IMR-90 (cell line): Measurements from ENCODE around the gene ZBTB11. TPM values are rescaled to one million over a fixed set of nuclear protein-coding genes. Genes with fewer than 3 reads are reported as not detected.

ENCODE experiments used
- ATAC-seq: fragments of 200-7000 bp; cut with Tn5 transposase; 2 replicates; pipeline ENCODE4 v1.9.1; 2020; ENCODE audit warnings: low read depth, mild to moderate bottlenecking, moderate library complexity
- BruUV-seq: library from RNA; stranded (reverse); fragments of 400-500 nt; replicated peaks from 2 replicates; lab custom pipeline; 2021; lab: Mats Ljungman, UMichigan
- CTCF ChIA-PET: fragments of 300-600 bp; formaldehyde crosslinking; extraction: SDS; loops from one replicate; lab custom pipeline; 2021; ENCODE audit warnings: antibody characterized with exemption; lab: Yijun Ruan, JAX
- POLR2A ChIA-PET: fragments of 300-600 bp; sonication (Branson Sonifier 250); formaldehyde crosslinking; loops from one replicate; lab custom pipeline; 2022; ENCODE audit warnings: antibody characterized with exemption; ENCODE audit not compliant: unreplicated experiment; lab: Charles Lee
- DNase-seq: peaks from one replicate; pipeline ENCODE4 v3.0.0; 2013
- H2AFZ ChIP-seq: replicated peaks from 2 replicates; pipeline ENCODE3; 2013; ENCODE audit warnings: low read length, mild to moderate bottlenecking; ENCODE audit not compliant: poor library complexity
- H2AK5ac ChIP-seq: 2 replicates; pipeline ENCODE4 v1.6.1; 2013; ENCODE audit warnings: low read depth, low read length, inconsistent platforms
- H2AK9ac ChIP-seq: replicated peaks from 2 replicates; pipeline ENCODE3; 2013; ENCODE audit warnings: mild to moderate bottlenecking, low read depth, low read length, moderate library complexity; ENCODE audit not compliant: poor library complexity
- H2BK120ac ChIP-seq: 2 replicates; pipeline ENCODE4 v1.6.1; 2013; ENCODE audit warnings: low read depth, low read length, inconsistent platforms
- H2BK15ac ChIP-seq: 3 replicates; pipeline ENCODE4 v1.6.1; 2013; ENCODE audit warnings: low read depth, low read length, inconsistent platforms
- H2BK20ac ChIP-seq: 2 replicates; pipeline ENCODE4 v1.6.1; 2013; ENCODE audit warnings: low read depth, mild to moderate bottlenecking, inconsistent platforms, low read length, moderate library complexity
- H2BK5ac ChIP-seq: 2 replicates; pipeline ENCODE4 v1.6.1; 2013; ENCODE audit warnings: mild to moderate bottlenecking, low read depth, low read length, inconsistent platforms; ENCODE audit not compliant: poor library complexity, severe bottlenecking
- H3K14ac ChIP-seq: replicated peaks from 2 replicates; pipeline ENCODE4 v1.6.1; 2013; ENCODE audit warnings: low read depth, low read length, inconsistent platforms
- H3K18ac ChIP-seq: 2 replicates; pipeline ENCODE4 v1.6.1; 2013; ENCODE audit warnings: low read depth, low read length, control low read depth
- H3K23ac ChIP-seq: 2 replicates; pipeline ENCODE4 v1.6.1; 2013; ENCODE audit warnings: low read depth, low read length, inconsistent platforms
- H3K27ac ChIP-seq: 2 replicates; pipeline ENCODE4 v1.5.1; 2013; ENCODE audit warnings: mild to moderate bottlenecking, control low read depth, low read length; ENCODE audit not compliant: insufficient read depth
- H3K27me3 ChIP-seq: 2 replicates; pipeline ENCODE4 v1.6.1; 2013; ENCODE audit warnings: low read length; ENCODE audit not compliant: control insufficient read depth, insufficient read depth
- H3K36me3 ChIP-seq: 2 replicates; pipeline ENCODE4 v1.6.1; 2013; ENCODE audit warnings: low read length, mixed read lengths; ENCODE audit not compliant: control insufficient read depth, insufficient read depth
- H3K4ac ChIP-seq: 2 replicates; pipeline ENCODE4 v1.6.1; 2013; ENCODE audit warnings: low read depth, low read length, inconsistent platforms
- H3K4me1 ChIP-seq: 2 replicates; pipeline ENCODE4 v1.6.1; 2013; ENCODE audit warnings: low read length, mixed read lengths; ENCODE audit not compliant: control insufficient read depth, insufficient read depth
- H3K4me2 ChIP-seq: 2 replicates; pipeline ENCODE4 v1.6.1; 2013; ENCODE audit warnings: low read depth, mild to moderate bottlenecking, control low read depth, low read length, moderate library complexity
- H3K4me3 ChIP-seq: 2 replicates; pipeline ENCODE4 v1.5.1; 2013; ENCODE audit warnings: low read depth, mild to moderate bottlenecking, control low read depth, low read length, moderate library complexity; ENCODE audit not compliant: insufficient read depth
- H3K56ac ChIP-seq: 2 replicates; pipeline ENCODE4 v1.6.1; 2013; ENCODE audit warnings: low read length, inconsistent platforms; ENCODE audit not compliant: insufficient read depth; ENCODE audit errors: extremely low read depth
- H3K79me1 ChIP-seq, 2 experiments: 2 replicates each; pipeline ENCODE4 v1.6.1; 2013; ENCODE audit warnings: low read length in 2 of 2, inconsistent platforms in 1 of 2, low read depth in 1 of 2
- H3K9ac ChIP-seq: 2 replicates; pipeline ENCODE4 v1.6.1; 2013; ENCODE audit warnings: low read depth, low read length, control low read depth
- H3K9me1 ChIP-seq: 2 replicates; pipeline ENCODE4 v1.6.1; 2013; ENCODE audit warnings: low read length, inconsistent platforms; ENCODE audit not compliant: insufficient read depth
- H3K9me3 ChIP-seq: 2 replicates; pipeline ENCODE4 v1.6.1; 2013; ENCODE audit warnings: low read length; ENCODE audit not compliant: control insufficient read depth, insufficient read depth
- H4K20me1 ChIP-seq: 2 replicates; pipeline ENCODE4 v1.6.1; 2013; ENCODE audit warnings: low read length, inconsistent platforms; ENCODE audit not compliant: insufficient read depth
- H4K5ac ChIP-seq: 2 replicates; pipeline ENCODE4 v1.6.1; 2013; ENCODE audit warnings: mild to moderate bottlenecking, low read depth, low read length, control low read depth
- H4K8ac ChIP-seq, 2 experiments: 2 replicates each; pipeline ENCODE4 v1.6.1; 2013; ENCODE audit warnings: low read depth in 2 of 2, low read length in 2 of 2, control low read depth in 1 of 2, inconsistent platforms in 1 of 2
- H4K91ac ChIP-seq: 2 replicates; pipeline ENCODE4 v1.6.1; 2013; ENCODE audit warnings: low read depth, low read length, inconsistent platforms; ENCODE audit not compliant: insufficient read depth
- BHLHE40 ChIP-seq: fragments of 150-350 bp; IDR thresholded peaks from 2 replicates; pipeline ENCODE4 v1.6.1; 2016; ENCODE audit warnings: mild to moderate bottlenecking, low read depth, low read length
- MAFK ChIP-seq: IDR thresholded peaks from 2 replicates; pipeline ENCODE4 v1.6.1; 2012; ENCODE audit warnings: low read depth, low read length, improper control_type of control experiment
- MAZ ChIP-seq: IDR thresholded peaks from 2 replicates; pipeline ENCODE4 v1.6.1; 2012; ENCODE audit warnings: low read depth, mild to moderate bottlenecking, low read length, improper control_type of control experiment, moderate library complexity, borderline replicate concordance
- MXI1 ChIP-seq: IDR thresholded peaks from 2 replicates; pipeline ENCODE4 v1.6.1; 2012; ENCODE audit warnings: low read depth, mild to moderate bottlenecking, low read length, moderate library complexity, borderline replicate concordance
- NFE2L2 ChIP-seq: fragments of 150-350 bp; IDR thresholded peaks from 2 replicates; pipeline ENCODE4 v1.6.1; 2016; ENCODE audit warnings: low read depth, mild to moderate bottlenecking, low read length
- POLR2A ChIP-seq: IDR thresholded peaks from 2 replicates; pipeline ENCODE4 v1.6.1; 2012; ENCODE audit warnings: mild to moderate bottlenecking, low read depth, low read length
- RAD21 ChIP-seq: IDR thresholded peaks from 2 replicates; pipeline ENCODE4 v1.6.1; 2012; ENCODE audit warnings: low read length, improper control_type of control experiment
- RCOR1 ChIP-seq: IDR thresholded peaks from 2 replicates; pipeline ENCODE4 v1.6.1; 2012; ENCODE audit warnings: mild to moderate bottlenecking, low read length, improper control_type of control experiment; ENCODE audit not compliant: insufficient replicate concordance
- WGBS, 2 experiments: methylation state at CpG; one replicate each; pipeline versions ENCODE4 v1.1.5 to v1.1.7; 2013; ENCODE audit warnings: missing lambda C conversion rate in 2 of 2; ENCODE audit not compliant: insufficient read length in 1 of 2; ENCODE audit errors: extremely low coverage in 2 of 2; 5-methylcytosine and 5-hydroxymethylcytosine counted together
- dilution Hi-C: fragments of 300-500 bp; cut with HindIII; formaldehyde crosslinking; loops from one replicate; pipeline ENCODE4 v1.14.3; 2018; ENCODE audit warnings: low sequenced_read_pairs; ENCODE audit not compliant: unreplicated experiment
- in situ Hi-C: fragments of 300-500 bp; cut with MboI; formaldehyde crosslinking; loops from 3 replicates; pipeline ENCODE4 v1.14.3; 2019; ENCODE audit warnings: low sequenced_read_pairs, inconsistent platforms, mixed read lengths
- intact Hi-C: fragments of 100-400 bp; cut with micrococcal nuclease; formaldehyde crosslinking; loops from 2 replicates; pipeline ENCODE4 v1.10.0; 2022
- polyA plus RNA-seq, 3 experiments: library from polyadenylated mRNA; depleted of rRNA; stranded (reverse); fragments of >200 nt; gene quantifications; 2 replicates each; pipeline ENCODE4 v1.2.3, GENCODE V29; 2012; ENCODE audit warnings: low replicate concordance in 1 of 3
- total RNA-seq: library from RNA; depleted of rRNA; stranded (reverse); fragments of >200 nt; gene quantifications from 2 replicates; pipeline ENCODE4 v1.2.3, GENCODE V29; 2012
- TF ChIP-seq, protein P1 (sequence below): conservative IDR thresholded peaks from 2 replicates; pipeline ENCODE4 v1.5.1; 2012; ENCODE audit warnings: mild to moderate bottlenecking, low read depth, low read length, improper control_type of control experiment

Gene ZBTB11
- total and polyA plus RNA-seq, 2 of the 4 experiments (the other 2 are of a cell fraction), result 6.0 to 17.2 TPM

DNA sequence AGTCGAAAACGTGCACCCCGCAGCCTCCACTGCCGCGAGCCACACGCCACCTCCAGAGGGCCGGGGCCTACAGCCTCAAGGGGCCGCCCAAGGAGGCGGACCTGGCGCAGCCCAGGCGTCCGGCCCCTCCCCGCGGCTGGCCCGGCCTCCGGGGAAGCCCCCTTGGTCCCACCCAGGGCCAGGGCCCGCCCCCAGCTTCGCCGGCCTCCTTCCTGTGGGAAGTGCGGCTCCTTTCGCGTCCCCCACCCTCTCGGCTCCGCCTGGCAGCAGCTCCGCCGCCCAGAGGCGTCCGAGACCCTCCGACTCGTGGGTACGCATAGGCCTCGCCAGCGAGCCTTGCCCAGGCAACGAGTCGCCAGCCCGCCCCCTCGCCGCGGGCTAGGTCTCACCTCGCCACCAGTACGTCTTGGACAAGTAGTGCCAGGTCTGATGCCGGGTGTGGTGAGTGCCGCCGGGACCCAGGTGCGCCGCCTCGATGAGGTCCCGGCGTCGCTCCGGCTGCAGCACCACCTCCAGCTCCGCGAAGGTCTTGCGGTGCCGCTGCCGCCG, 642 bp downstream of the ZBTB11 start:
- H3K4me1 ChIP-seq, result peaks cover 4% of the 10 kb centered on the region
- H2BK120ac ChIP-seq, result peak overlapping the region; percentile 49; the same call in 1 of the 2 replicates
- ChIA-PET POLR2A (interaction anchor here (0.6 kb wide), 1 partner anchor 350 kb away, joined by 4 read pairs; no protein-coding TSS in a partner anchor), CTCF (interaction anchor here (1.0 to 1.9 kb wide), 3 partner anchors 10 to 30 kb away, joined by 4 to 7 read pairs (median 7); partner anchors contain the start of gene RPL24)
- peak overlapping the region; percentile 99 for H2AK9ac ChIP-seq
- peak overlapping the region; percentile 92 for H3K23ac ChIP-seq
- H4K20me1 ChIP-seq, result peaks cover 24% of the 10 kb centered on the region
- H3K9ac ChIP-seq, result peak overlapping the region; percentile 91
- peak overlapping the region; percentile 20; the same call in 1 of the 2 replicates for H3K18ac ChIP-seq
- no peak overlapping the region for H2BK15ac ChIP-seq
- no peaks in the 10 kb centered on the region for H3K27me3 ChIP-seq
- no peaks in the 10 kb centered on the region for H3K9me3 ChIP-seq
- peak overlapping the region; percentile 52; the same call in 1 of the 2 replicates for H4K5ac ChIP-seq
- TF ChIP-seq RCOR1 (no peak), NFE2L2 (no peak), RAD21 (no peak), BHLHE40 (peak; percentile 96), MXI1 (peak; percentile 81), MAFK (no peak; the same call in 1 of the 2 replicates), POLR2A (peak; percentile 34), MAZ (peak; percentile 69; the same call in 1 of the 2 replicates)
- TF ChIP-seq, protein P1, sequence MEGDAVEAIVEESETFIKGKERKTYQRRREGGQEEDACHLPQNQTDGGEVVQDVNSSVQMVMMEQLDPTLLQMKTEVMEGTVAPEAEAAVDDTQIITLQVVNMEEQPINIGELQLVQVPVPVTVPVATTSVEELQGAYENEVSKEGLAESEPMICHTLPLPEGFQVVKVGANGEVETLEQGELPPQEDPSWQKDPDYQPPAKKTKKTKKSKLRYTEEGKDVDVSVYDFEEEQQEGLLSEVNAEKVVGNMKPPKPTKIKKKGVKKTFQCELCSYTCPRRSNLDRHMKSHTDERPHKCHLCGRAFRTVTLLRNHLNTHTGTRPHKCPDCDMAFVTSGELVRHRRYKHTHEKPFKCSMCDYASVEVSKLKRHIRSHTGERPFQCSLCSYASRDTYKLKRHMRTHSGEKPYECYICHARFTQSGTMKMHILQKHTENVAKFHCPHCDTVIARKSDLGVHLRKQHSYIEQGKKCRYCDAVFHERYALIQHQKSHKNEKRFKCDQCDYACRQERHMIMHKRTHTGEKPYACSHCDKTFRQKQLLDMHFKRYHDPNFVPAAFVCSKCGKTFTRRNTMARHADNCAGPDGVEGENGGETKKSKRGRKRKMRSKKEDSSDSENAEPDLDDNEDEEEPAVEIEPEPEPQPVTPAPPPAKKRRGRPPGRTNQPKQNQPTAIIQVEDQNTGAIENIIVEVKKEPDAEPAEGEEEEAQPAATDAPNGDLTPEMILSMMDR, result no peak
- intact Hi-C loops, result loop anchor here (10.0 kb wide), 1 partner anchor 1601 kb away; no protein-coding TSS in a partner anchor
- H4K91ac ChIP-seq, result peak overlapping the region; percentile 49
- peak overlapping the region; percentile 91 for H3K4ac ChIP-seq
- H2AFZ ChIP-seq, result peak overlapping the region; percentile 100
- DNase-seq (peak; percentile 96), ATAC-seq (peak; percentile 91)
- H3K4me3 ChIP-seq, result peak overlapping the region; percentile 94
- BruUV-seq, result no TSS peak
- peak overlapping the region; percentile 85 for H3K14ac ChIP-seq
- H3K4me2 ChIP-seq, result peak overlapping the region; percentile 56; the same call in 1 of the 2 replicates
- 0 out of 2 replicates have a peak, but pooled peaks cover 2% of the 10 kb centered on the region for H3K9me1 ChIP-seq
- peak overlapping the region; percentile 82 for H2BK5ac ChIP-seq
- peak overlapping the region; percentile 78 for H2AK5ac ChIP-seq
- H3K36me3 ChIP-seq, result peaks cover 8% of the 10 kb centered on the region
- peak overlapping the region; percentile 12 to 82; a peak in 3 of 4 replicates for H4K8ac ChIP-seq
- 0% methylated on average over 40 of the region's 57 CpGs; no CpG with 5 or more reads in 1 of the 2 experiments for WGBS, 2 experiments
- dilution Hi-C loops, result no loop called here
- peak overlapping the region; percentile 87 for H3K27ac ChIP-seq
- in situ Hi-C loops, result no loop called here
- no peak overlapping the region for H2BK20ac ChIP-seq
- H3K79me1 ChIP-seq, result peaks cover 10 to 39% of the 10 kb centered on the region in 2 experiments; a peak in 3 of 4 replicates
- peak overlapping the region; percentile 61; the same call in 1 of the 2 replicates for H3K56ac ChIP-seq
